GM21723 (cell line): Measurements from ENCODE around the gene PRRT4.

Source experiments
- ATAC-seq: cut with Tn5 transposase; IDR thresholded peaks from one replicate; pipeline ENCODE4 v1.9.1; 2021; ENCODE audit warnings: mild to moderate bottlenecking, moderate library complexity; ENCODE audit not compliant: unreplicated experiment

The PRRT4 gene

DNA sequence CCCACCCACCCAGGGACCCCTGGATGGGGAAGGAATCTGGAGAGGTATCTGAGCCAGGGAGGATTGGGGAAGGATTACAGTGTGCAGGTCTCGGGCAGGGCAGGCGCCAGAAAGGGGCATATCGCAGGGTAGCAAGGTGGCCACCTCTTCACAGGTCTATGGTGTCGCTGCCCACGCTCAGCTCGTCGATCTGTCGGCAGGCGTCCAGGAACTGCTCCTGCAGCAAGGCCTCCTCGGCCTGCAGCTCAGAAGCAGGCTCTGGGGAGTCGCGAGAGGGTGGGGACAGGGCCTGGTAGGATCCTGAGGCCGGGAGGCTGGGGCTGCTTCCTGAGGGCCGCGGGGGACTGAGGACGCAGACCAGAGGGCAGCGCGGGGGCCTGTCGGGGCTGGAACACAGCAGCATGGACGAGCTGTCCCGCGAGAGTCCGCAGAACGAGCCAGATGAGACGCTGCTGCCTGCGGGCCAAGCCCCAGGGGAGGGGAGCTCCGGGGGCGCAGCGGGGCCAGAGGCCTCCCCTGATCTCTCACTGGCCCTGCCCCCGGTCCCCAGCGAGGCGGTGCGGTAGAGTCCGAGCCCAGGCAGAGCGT is 10.7 kb downstream of the PRRT4 start:
- ATAC-seq, result no peak

DNA sequence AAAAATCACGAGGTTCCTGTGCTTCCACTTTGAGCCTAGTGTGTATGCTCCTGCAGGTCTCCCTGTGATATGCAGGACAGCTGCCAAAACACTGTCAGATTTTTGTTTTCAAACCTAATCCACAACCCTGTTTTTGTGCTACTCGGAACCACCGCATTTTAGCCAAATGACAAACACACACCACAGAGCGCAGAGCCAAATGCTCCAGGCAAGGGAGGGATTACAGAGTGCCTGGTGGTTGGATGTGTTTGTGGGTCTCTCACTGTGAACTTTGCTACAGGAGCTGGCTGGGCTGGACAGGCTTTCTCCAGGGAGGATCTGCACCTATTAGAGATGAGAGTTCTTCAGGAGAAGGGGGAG is 12.0 kb downstream of the PRRT4 start:
- ATAC-seq, result no peak

DNA sequence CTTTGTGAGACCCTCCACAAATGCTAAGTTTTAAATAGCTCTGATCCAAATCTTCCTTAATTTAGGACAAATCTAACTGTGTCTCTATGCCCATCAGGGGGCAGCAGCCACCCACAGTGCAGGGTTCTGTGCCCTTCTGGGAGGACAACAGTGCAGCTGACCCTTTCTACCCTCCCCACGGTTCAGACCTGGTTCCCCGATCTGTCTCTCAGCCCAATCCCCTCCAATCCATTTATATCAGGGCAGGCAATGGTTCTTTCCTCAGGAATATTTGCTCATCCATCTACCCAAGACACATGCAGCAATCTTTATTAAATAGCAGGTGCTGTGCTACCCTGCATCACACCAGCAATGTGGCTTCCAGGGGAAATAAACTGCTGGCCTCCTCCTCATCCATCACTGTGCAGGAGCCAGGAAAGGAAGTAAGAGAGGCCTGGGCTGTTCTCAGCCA is 13.8 kb downstream of the PRRT4 start:
- no peak for ATAC-seq

DNA sequence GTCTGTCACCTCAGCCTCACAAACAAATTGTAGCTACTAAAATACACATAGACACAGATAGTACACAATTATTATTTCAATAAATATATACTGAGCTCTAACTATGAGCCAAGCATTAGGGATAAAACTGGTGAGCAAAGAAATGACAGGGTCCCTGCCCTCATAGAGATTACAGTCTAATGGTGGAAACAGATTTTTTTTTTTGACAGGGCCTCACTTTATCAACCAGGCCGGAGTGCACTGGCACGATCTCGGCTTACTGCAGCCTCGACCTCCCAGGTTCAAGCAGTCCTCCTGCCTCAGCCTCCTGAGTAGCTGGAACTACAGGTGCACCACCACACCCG is 17.1 kb downstream of the PRRT4 start:
- no peak for ATAC-seq

DNA sequence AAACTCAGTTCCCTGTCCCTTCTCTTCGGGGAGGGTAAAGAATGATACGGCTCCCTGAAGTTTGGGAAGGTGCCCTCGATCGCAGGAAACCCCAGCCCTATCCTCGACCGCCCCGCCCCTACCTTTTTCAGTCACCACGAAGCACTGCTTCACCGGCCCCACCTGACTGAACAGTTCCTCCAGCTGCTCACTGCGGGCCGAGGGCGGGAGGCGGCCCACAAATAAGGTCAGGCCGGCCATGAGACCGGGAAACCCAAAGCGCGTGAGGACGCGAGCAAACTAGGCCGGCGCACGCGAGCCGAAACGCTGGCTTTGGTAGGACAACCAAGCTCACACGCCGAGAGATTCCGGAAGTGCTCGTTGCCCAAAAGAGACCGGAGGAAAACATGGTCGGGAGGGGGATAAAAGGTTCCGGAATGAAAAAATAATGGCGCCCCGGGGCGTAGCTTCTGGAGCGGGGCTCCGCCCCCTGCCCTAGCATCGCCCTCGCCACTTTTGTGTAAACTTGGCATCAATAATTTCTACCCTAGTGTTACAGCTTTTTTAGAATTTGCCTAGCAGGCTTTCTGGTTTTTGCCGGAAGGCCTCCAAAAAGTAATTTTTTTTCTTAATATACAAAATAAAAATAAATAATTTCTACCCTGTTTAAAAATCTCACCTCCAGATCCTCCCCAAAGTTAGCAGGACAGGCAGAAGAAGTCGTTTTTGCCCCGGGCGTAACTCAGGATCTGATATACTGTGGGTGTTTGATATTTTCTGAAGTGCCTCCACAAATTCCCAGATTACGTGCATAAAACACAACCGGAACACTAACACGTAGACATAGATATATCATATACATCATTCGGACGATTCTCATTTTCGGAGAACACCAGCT is 17.7 kb downstream of the PRRT4 start, which contains the start of gene RBM28:
Gene RBM28, minus strand, starts transcription at position 355 of the 877 bp plus-strand sequence. Its CDS starts 115 bp downstream, at position 240.
- peak; percentile 94 for ATAC-seq

DNA sequence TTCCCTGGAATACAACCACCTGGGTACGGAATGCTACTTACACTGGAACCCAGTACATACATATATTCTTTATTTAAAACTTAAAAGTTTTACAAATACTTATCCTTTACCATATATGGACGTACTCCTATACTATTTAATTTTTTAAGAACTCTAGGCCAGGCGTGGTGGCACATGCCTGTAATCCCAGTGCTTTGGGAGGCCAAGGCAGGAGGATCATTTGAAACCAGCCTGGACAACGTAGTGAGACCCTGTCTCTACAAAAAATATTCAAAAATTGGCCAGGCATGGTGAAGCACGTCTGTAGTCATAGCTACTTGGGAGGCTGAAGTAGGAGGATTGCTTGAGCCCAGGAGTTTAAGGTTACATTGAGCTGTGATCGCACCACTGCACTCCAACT is 19.8 kb downstream of the PRRT4 start:
- no peak for ATAC-seq

DNA sequence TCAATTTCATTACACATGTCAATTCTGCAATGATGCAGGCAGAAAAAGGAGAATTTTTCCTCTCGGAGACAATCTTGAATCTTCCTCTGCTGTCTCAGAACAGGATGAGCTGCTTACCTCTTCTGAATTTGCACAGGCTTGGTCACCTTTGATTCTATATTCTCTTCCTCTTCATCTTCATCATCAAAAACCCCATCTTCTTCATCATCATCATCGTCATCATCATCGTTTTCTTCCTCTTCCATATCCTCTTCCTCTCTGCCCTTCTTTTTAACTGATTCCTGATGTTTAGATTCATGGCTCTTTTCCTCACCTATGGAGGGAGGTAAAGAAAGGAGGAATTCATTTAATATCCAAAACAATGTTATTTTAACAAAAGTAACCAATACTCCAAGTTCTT is 25.8 kb downstream of the PRRT4 start:
- ATAC-seq, result no peak

DNA sequence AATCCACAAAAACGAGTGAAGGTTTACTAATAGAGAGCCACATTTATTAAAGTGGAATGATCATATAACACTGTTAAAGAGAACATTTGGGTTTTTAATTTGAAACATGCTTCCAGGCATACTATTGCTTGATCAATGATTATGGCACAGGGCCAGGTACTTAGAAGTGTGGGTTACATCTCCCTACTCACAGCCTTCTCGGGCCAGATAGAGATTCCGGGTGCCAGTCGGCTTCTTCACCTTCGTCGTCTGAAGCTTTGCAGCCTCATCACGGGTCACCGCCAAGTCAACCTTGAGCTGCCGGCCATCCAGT is 37.2 kb downstream of the PRRT4 start:
- no peak for ATAC-seq

DNA sequence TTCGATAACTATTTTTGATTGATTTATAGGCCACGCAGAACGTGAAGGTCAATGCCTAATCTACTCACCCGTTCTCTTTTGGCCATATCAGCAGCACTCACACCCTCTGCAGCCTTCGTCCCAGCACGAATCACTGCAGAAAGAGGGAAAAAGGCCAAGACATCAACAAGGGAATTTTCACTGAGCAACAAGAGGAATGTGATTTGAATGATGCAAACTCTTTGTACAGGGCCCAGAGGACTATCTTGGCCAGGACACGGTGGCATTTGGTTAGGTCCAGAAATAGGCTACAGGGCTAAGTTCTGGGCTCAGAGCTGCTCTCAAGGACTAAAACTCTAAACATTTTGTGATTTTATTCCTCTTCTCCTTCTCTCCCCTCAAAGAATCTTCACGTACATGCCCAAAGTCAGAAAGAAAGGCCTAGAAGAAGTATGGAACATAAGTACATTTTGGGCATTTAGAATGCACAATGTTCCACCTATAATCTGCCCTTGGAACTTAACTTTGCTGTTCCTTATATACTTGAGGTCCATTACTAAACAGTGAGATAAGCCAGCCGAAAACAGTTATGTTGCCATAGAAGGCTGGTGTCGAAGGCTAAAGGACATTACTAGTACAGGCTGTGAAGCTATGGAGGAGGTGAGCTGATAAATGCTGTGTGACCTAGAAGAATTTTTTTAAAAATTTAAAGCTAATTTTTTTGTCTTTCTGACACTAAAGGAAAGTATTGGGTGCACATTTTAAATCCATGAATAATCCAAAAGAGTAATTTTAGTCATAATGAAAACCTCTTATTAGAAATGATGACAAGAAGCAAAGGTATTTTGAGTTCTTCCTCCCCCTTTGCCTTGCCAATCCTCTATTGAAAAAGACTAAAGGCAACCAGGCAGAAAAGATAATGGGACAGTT is 37.8 kb downstream of the PRRT4 start:
- ATAC-seq, result no peak

DNA sequence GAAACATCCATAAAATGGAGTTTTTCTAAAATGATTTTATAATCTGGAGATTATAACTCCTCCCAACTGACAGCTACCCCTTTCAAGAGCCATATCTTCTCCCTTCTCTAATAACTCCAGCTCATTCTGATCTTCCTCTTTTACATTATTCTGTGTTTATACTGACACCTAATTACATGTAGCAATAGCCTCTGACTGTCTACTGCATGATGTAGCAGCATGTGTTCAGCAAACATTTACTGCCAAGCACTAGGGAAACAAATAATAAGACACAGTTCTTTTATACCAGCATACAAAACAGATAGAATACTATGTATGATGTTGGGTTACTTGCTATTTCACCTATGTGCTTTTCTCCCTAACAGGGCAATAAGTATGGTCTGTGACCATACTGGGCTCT is 38.5 kb downstream of the PRRT4 start:
- no peak for ATAC-seq

DNA sequence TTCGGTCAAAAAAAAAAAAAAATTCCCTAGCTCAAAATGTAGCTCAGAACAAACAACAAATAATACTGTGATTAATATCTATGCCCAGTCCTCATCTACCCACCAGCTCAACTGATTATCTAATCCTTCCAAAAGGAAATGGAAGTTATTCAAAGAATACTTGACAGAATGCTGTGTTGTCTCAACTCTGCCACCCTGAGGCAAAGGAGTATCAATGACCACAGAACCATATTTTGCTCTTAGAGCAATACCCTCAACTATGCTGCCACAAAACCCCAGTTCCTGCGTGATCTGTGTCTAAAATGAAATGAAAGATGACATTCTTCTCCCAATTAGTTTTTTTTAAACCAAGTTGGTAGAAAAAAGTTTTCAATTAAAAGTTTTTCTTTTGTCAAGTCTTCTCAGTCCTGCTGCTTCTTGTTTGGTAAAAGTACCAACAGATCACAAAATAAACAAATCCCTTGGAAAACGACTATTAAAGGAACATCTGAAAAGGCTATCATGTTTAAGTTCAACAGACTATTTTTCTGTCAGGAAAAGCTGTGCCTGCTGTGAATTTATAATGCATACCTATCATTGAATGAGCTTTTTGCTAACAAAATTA is 39.3 kb downstream of the PRRT4 start:
- no peak for ATAC-seq

DNA sequence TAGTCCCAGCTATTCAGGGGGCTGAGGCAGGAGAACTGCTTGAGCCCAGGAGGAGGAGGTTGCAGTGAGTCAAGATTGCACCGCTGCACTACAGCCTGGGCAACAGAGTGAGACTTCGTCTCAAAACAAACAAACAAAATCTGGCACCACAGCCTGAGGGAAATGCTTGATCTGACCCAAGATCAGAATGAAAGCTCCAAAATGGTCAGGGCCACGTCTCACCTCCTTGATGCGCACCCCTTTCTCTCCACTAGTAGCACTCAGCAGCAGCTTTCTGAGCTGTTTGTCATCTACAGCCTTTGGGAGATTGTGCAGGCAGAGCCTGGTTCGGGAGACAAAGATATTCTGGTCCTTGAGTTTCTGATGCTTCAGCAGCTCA is 40.5 kb downstream of the PRRT4 start:
- no peak for ATAC-seq

DNA sequence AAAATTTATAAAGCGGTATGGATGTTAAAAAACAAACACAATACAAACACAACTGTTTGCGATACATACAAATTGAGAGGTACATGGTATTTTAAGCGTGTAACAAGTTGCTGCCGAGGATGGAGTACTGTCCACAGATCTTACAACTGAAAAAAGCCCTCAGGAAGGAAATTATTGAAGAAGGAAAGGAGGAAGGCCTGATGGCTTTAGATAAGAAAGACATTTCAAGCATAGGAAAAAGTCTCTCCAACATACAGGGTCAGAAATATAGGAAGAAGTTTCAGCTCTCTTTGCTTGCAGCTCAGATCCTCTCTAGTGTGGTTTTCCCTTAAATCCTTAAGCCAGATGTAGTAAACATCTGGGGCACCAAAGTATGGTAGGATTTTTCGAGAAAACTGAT is 42.8 kb downstream of the PRRT4 start:
- no peak for ATAC-seq

DNA sequence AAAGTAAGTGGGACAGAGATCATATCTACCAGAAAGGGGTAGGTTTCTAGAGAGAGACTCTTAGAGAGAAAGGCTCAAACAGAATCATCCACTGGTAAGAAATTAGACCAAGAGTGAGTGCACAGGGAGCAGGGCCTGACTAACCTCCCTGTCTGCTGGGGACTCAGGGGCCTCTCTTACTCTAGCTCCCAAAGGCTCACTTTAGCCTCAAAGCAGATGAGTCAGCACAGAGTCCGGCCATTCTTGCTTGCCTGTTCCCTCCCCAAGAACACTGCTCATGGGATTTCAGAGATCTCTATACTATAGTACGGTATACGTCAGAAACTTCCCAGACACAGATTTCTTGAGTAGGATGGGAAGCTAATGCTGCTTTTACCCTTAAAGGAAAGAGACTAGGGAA is 50.5 kb downstream of the PRRT4 start:
- ATAC-seq, result no peak

DNA sequence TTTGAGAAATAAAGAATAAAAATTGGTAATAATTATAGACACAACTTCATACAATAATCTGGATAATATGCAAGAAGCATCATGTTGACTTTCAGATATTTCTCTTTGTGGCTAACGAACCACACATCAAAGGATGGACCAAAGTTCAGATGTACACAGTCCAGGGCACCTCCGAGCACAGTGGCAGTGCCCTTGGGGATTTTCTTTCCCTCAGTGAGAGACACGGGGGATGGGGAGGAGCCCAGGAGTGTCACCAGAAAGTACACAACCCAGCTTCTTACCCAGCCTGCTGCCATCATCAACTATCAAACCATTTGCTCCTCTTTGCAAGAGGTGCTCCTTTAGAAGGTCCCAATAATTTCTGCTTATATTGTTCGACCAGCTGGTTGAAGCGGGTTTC is 51.0 kb downstream of the PRRT4 start:
- ATAC-seq, result no peak

DNA sequence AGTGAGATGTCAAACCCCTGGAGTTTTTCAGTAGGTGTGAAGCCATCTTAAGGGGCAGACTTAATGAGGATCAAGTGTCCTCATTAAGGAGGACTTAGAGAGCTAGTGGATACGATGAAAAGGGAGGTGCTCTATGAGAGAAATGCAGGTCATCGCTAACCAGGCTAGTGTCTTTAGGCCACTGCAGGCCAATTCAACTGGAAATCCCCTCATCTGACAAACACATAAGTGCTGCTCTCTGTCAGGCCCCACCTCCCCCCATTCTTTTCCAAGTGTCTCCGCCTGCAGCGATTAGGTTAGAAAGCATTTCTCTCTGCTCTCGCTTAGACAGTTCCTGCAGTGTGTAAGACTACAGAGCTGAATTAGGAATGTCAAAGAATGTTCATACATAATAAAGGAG is 51.5 kb downstream of the PRRT4 start:
- ATAC-seq, result no peak

DNA sequence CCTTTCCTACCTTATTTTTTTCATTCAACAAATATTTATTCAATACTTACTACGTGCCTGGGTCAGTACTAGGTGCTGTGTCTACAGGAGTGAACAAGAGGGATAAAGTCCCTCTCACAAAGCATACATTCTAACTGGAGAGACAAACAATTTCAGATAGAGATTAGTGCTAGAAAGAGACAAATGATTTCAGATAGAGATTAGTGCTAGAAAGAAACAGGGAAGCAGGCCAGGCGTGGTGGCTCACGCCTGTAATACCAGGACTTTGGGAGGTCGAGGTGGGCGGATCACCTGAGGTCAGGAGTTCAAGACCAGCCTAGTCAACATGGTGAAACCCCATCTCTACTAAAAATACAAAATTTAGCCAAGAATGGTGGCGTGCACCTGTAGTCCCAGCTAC is 52.4 kb downstream of the PRRT4 start:
- no peak for ATAC-seq

DNA sequence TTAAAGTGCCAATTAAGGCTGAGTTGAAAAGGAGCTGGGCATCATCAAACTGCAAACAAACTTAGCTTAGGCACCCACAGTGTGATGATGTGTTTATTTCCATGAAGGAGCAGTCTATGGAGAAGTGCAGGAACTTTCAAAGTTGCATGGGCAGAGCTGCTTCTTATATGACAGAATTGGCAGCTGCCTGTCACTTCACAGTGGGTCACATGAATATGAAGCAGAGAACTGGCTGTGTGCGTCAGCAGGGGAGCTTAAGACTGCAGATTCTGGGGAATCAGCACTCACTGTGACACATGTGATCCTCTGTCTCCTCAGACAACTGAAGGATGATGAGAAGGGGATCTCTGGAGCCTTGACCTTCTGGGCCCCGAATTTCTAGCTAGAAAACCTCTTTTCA is 54.4 kb downstream of the PRRT4 start:
- no peak for ATAC-seq

DNA sequence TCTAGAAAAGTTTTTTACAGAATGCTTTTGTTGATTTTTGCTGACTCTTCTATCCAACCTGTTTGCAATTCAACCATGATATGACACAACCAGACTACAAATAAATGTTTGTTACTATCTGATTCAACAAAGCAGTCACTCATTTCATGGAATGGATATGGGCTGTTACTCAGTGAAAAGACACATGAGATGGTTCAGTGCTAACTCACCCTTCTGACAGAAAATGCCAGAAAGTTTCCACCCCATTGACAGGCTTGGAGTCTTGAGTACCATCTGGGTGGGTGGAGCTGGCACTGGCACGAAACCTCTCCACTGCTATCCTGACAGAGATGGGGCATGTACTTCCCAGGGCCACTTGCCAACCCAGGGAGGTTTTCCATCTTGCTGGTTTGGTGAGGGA is 57.3 kb downstream of the PRRT4 start:
- ATAC-seq, result no peak

DNA sequence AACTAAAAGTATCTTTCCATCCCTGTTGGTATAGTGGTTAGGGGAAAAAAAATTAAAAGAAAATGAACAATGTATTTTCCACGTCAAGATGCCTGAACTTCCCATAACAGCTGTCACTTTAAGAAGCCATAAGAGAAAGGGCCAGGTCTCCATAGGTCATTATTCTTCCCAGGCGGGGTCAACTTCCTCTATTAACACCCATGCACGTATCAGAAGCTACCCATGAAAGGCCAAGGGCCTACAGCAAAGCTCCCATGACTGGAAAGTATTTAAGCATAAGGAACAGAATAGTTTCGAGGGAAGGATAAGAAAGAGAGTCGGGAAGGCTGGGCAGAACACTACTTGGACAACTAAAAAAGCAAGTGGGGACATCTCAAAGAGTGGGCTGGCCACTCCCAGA is 57.8 kb downstream of the PRRT4 start:
- ATAC-seq, result no peak

DNA sequence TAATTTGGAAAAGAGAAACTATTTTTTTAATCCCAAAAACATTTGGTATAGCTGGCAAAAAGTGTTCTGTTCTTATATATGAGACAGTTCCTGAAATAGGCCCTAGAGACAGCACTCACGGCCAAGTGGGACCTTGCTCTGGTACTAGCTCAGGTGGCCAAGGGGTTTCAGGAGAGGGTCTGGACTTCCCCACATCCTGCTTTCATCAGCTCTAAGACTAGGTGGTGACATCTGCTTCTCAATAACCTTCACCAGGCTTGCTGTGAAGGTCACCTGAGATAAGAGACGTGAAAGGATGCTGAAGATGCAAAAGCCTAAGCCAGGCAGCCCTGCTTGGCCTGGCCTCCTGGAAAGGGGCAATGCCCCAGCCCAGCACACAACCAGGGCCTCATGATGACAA is 58.4 kb downstream of the PRRT4 start:
- no peak for ATAC-seq
